Melanocyte of skin (primary cell): Measurements from ENCODE around the gene MUTYH. TPM values are rescaled to one million over a fixed set of nuclear protein-coding genes. Genes with fewer than 3 reads are reported as not detected.

Experiments
- total RNA-seq, 2 donors: library from RNA; depleted of rRNA; stranded (reverse); fragments of >200 nt; gene quantifications; 2 replicates each; pipeline ENCODE4 v1.2.3, GENCODE V29; 2012

MUTYH gene
- total RNA-seq = 10 to 100 TPM in 1 of 2 donors, 1 to 10 TPM in 1; 10.0 to 18.3 TPM

GRCh38 chr1:45339789-45340558 is at the start of gene MUTYH, which contains the start of gene TOE1:
MUTYH (minus strand) TSS chr1:45340440; CDS start chr1:45334505, 5,935 bp downstream.
TOE1 (plus strand) TSS chr1:45340170; CDS start chr1:45340253, 83 bp downstream.

DNA sequence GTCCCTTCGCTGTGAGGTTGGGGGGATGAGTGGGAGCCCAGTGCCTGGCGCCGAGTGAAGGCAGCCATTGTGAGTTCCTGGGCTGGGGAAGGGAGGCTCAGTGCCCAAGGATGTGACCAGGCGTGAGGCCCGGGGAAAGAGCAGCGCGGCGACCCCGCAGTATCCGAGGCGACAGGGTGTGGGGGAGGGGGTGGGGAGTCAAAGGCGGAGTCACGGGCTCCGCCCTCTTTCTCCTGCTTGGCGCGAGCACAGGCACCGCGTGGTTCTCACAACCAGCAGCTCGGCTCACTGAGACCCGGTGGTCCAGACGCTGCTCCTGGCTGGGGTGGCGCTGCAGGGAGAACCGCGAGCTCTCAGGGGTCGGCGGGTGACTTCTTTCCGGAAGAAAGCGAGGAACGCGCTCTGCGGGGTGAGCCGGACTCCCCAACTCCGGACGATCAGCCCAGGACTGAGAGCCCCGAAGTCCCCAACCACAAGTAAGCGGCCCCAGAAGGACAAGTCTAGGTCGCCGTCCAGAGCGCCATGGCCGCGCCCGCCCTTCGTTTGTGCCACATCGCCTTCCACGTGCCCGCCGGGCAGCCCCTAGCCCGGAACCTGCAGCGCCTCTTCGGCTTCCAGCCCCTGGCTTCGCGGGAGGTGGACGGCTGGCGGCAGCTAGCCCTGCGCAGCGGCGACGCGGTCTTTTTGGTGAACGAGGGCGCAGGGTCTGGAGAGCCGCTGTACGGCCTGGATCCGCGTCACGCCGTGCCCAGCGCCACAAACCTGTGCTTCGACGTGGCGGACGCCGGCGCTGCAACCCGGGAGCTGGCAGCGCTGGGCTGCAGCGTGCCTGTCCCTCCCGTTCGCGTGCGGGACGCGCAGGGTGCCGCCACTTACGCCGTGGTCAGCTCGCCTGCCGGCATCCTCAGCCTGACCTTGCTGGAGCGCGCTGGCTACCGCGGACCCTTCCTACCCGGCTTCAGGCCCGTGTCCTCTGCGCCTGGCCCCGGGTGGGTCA is 13.3 kb downstream of the MUTYH start, which contains the start of gene HPDL:
Gene HPDL (plus strand): TSS at position 269 of the 997 bp plus-strand sequence. CDS start 254 bp downstream, at position 523.

Other genes with a start within 250 kb of the MUTYH start
- gene ZSWIM5, start 133.8 kb downstream of the MUTYH start, total RNA-seq = under 1 TPM in 1 of 2 donors, not detected in 1; 0.69 TPM
- gene HPDL, start 13.5 kb downstream of the MUTYH start, total RNA-seq = 10 to 100 TPM in 1 of 2 donors, 1 to 10 TPM in 1; 5.9 to 12.7 TPM
- 10 to 100 TPM; 13.4 to 32.3 TPM for gene TOE1, start 270 bp downstream of the MUTYH start, total RNA-seq
- gene TESK2, start 150.7 kb upstream of the MUTYH start, total RNA-seq = 10 to 100 TPM; 17.0 to 18.2 TPM
- 1 to 10 TPM; 1.7 to 2.3 TPM for gene CCDC163, start 159.6 kb upstream of the MUTYH start, total RNA-seq
- gene MMACHC, start 159.9 kb upstream of the MUTYH start, total RNA-seq = 10 to 100 TPM; 15.8 to 18.3 TPM
- gene PRDX1, start 181.4 kb upstream of the MUTYH start, total RNA-seq = 100 to 1,000 TPM; 225 to 535 TPM
- gene AKR1A1, start 210.4 kb upstream of the MUTYH start, total RNA-seq = 100 to 1,000 TPM in 1 of 2 donors, 10 to 100 TPM in 1; 52.3 to 103 TPM
- gene NASP, start 243.6 kb upstream of the MUTYH start, total RNA-seq = 10 to 100 TPM; 31.0 to 84.9 TPM